GM18951 (cell line): ENCODE measurements around the gene SGF29.

ENCODE experiments used
- POLR2A ChIP-seq: IDR thresholded peaks from 4 replicates; pipeline ENCODE4 v1.6.1; 2011; ENCODE audit warnings: mild to moderate bottlenecking; ENCODE audit not compliant: insufficient read length, insufficient read depth; ENCODE audit errors: extremely low read depth
- in situ Hi-C: fragments of 300-500 bp; cut with MboI; formaldehyde crosslinking; loops from one replicate; pipeline ENCODE4 v1.12.0; 2022; ENCODE audit warnings: low sequenced_read_pairs, mixed read lengths, inconsistent platforms; ENCODE audit not compliant: unreplicated experiment

Gene SGF29

GRCh38 chr16:28553776-28554633 is at the start of gene SGF29:
Gene SGF29 (plus strand): TSS chr16:28553920. CDS start chr16:28581070, 27,150 bp downstream.
- TF ChIP-seq POLR2A, result peak; percentile 99
- in situ Hi-C loops, result no loop called here

GRCh38 chr16:28504707-28505404 is 48.9 kb upstream of the SGF29 start:
- in situ Hi-C loops, result no loop called here
- TF ChIP-seq POLR2A, result no peak

- in situ Hi-C loops, result no loop called here
- TF ChIP-seq POLR2A, result no peak
Observed at GRCh38 chr16:28505489-28506137, 48.1 kb upstream of the SGF29 start.

- in situ Hi-C loops, result no loop called here
- TF ChIP-seq POLR2A, result no peak
Observed at GRCh38 chr16:28511031-28511430, 42.7 kb upstream of the SGF29 start.

GRCh38 chr16:28511801-28512789 is 41.6 kb upstream of the SGF29 start:
- TF ChIP-seq POLR2A, result no peak
- in situ Hi-C loops, result no loop called here

- in situ Hi-C loops, result no loop called here
- TF ChIP-seq POLR2A, result no peak
Observed at GRCh38 chr16:28513484-28514181, 40.1 kb upstream of the SGF29 start.

GRCh38 chr16:28514246-28514645 is 39.5 kb upstream of the SGF29 start:
- in situ Hi-C loops, result no loop called here
- TF ChIP-seq POLR2A, result no peak

GRCh38 chr16:28520672-28521071 is 33.0 kb upstream of the SGF29 start:
- in situ Hi-C loops, result no loop called here
- no peak for TF ChIP-seq POLR2A

GRCh38 chr16:28521436-28521835 is 32.3 kb upstream of the SGF29 start:
- TF ChIP-seq POLR2A, result no peak
- in situ Hi-C loops, result no loop called here

GRCh38 chr16:28522792-28523191 is 30.9 kb upstream of the SGF29 start:
- in situ Hi-C loops, result no loop called here
- TF ChIP-seq POLR2A, result no peak

- no peak for TF ChIP-seq POLR2A
- in situ Hi-C loops, result no loop called here
Observed at GRCh38 chr16:28524681-28525171, 29.0 kb upstream of the SGF29 start.
